Renal pelvis (tissue), 4 donors: ENCODE results near the gene ARID1B. TPM values are rescaled to one million over a fixed set of nuclear protein-coding genes. Genes with fewer than 3 reads are reported as not detected.
"Not testable (repeated sequence)": the region's sequence is repeated elsewhere in the genome, so short reads cannot be mapped to it uniquely, and the experiment has no call there.

ENCODE experiments used
- DNase-seq: peaks from one replicate; pipeline ENCODE4 v3.0.0-alpha.2; 2013
- polyA plus RNA-seq, 3 donors: library from polyadenylated mRNA; unstranded; fragments of 120-200 nt; gene quantifications; one replicate each; pipeline ENCODE4 v1.2.1, GENCODE V29; 2013; ENCODE audit not compliant: insufficient read length in 3 of 3

ARID1B gene
- polyA plus RNA-seq, 3 donors: 71.8 to 84.7 (median 78.8) TPM

DNA sequence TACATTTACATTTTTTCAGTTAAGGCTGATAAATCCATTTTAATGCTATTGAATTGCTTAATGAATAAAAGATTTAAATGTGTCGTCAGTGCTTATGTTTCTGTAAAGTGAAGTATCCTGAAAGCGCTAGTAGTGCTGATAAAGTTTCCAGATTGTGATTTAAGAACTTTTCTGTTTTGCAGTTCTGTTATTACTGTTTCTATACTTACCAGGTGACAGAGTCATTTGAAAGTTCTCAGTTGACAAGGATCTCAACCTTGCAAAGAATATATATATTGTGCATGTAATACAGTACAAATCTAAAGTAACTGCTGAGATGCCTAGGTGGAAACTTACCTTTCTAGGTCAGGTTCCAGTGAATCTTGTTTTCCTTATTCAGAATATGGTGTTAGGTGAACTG, 201.8 kb downstream of the ARID1B start:
- DNase-seq: no peak

- DNase-seq: peak; percentile 59
Observed at GRCh38 chr6:156980515-156980914, 203.3 kb downstream of the ARID1B start.

DNA sequence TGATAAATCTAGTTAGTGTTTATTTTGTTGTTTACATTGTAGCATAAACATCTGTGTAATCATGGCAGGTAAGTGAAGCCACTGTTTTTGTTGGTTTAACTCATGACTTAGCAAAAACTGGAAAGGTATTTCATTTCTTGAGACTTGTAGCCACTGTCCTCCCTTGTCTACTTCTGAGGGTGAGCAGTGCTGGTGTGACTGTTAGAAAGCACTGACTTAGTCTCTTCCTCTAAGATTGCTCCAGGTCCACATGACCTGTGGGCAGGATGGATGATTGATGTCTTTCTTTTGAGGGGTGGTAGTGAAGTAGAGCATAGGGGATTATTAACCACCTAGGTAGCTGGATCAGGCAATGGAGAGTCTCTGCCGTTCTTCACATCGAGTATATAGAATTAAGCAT, 203.8 kb downstream of the ARID1B start:
- no peak for DNase-seq

DNA sequence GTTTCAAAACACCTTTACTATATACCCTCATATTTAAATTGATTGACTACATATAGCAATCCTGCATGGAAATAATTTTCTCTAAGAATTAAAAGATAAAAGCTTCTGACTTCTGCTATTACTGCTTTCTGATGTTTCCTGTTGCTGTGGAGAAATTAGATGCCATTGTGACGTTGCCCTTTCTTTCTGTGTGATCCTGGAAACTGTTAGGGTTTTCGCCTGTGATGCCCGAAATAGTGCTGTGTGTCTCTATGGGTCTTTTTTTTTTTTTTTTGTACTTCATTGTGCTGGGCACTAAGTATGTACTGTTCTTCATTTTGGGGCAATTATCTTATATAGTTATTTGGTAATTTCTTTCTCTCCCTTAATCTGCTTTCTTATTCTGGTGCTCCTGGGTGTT, 205.0 kb downstream of the ARID1B start:
- DNase-seq: no peak

DNA sequence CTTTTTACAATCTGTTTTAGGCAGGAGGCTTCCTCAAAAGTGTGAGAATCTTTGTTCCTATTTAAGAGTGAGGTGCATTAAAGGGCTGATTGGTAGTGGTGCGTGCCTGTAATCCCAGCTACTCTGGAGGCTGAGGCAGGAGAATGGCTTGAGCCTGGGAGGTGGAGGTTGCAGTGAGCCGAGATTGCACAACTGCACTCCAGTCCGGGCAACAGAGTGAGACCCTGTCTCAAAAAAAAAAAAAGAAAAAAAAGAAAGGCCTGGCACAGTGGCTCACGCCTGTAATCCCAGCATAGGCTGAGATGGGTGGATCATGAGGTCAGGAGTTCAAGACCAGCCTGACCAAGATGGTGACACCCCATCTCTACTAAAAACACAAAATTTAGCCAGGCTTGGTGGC, 205.7 kb downstream of the ARID1B start:
- DNase-seq: not testable (repeated sequence)

DNA sequence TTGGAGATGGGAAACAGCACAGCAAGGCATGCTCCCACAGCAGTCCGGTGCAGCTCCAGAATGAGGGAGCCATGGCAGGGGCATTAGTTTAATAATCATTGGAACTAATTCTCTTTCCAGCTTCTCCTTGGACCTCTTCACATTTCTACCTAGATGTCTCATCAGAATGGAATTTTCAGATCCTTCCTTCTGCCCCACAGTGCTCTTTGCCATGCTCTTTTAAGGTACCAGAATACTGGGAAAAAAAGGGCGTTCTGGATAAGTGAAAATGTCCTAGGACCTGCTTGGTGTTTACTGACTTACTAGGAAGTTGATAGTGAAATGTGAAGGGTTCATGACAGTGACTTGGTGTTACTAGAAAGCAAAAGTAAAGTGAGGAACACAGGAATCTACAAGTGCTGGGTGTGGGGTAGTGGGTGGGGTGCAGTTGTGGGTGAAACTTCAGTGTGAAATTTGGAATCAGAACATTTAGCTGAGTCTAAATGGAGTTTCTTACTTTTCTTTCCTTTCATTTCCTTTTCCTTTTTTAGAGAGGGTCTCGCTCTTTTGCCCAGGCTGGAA, 207.1 kb downstream of the ARID1B start:
- DNase-seq: no peak

DNA sequence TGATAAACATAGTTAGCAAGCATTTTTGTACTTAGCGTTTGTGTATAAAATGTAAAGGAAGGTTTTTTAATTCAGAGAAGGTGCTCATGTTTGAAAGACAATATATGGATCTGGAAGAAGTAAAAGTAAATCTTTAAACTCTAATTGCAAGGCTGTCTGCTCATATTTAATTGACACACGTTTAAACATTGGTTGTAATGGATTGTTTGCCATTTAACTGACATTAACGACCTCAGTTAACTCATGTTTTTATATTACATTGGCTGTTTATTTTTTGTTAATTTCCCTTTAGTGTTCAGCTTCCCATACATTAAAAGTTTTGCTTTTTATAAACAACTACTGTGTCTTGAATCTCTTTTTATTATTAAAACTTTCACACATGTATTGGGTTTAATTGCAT, 208.1 kb downstream of the ARID1B start:
- no peak for DNase-seq

DNA sequence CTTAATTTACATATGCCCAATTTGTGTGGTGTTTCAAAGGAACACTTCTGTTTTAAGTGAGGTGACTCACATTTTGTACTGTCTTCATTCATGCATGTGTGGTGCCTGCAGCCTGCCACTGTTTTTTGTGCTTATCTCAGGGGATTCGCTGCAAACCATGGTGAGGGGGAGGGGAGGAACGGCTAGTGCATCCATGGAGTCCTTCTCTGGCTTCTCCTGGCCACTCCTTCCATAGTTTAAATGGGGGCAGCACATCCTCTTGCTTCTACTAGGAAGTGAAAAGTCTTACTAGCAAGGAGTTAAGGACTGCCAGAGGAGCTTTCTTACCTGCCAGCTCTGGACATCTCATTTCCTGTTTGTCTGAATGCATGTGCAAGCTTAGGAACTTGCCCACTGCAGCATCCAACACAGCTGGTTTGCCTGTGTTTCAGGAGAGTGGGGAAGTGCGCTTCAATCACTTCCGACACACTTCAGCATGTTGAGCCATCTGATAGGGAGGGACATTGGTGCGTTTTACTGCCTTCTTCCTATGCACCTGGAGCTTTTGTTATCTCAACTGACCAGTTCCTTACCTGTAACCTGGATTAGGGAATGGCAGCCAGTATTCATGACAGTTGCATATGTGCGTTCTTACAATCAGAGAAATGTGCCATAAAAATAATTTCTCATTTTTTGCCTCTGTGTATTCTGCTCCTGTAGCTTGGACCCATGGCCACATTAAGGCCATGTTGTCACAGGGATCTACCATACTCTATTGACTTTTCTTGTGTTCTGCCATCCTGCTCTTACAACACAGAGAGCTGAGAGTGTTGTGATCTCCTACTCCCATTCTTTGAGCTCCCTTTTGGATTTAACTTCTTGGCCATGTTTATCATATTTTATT, 211.3 kb downstream of the ARID1B start:
- no peak for DNase-seq

DNA sequence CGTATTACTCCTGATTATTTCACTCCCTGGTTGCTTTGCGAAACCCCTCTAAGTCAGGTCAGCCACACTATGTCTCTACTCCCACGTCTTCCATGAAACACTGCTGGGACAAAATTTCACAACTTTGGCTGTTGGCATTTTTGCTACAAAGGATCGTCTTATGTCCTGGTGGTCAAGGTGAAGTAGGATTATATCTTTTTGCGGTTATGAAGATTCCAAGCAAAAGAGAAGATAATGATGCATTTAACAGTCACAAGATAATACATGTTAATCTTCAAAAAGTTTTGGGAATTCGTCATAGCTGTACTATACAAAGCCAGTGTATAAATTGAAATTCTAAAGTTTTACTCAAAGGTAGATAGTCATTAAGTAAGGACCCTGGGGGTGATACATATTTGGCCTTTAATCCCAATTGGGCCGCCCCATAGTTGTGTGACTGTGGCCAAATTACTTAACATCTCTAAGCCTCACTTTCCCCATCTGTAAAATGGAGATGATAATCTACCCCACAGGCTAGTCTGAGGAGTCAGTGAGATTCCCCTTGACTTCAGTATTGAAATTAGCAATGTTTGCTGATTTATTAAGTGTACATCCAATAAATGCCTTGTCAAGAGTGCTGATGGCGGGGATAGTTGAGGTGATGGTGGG, 212.1 kb downstream of the ARID1B start:
- DNase-seq: no peak

DNA sequence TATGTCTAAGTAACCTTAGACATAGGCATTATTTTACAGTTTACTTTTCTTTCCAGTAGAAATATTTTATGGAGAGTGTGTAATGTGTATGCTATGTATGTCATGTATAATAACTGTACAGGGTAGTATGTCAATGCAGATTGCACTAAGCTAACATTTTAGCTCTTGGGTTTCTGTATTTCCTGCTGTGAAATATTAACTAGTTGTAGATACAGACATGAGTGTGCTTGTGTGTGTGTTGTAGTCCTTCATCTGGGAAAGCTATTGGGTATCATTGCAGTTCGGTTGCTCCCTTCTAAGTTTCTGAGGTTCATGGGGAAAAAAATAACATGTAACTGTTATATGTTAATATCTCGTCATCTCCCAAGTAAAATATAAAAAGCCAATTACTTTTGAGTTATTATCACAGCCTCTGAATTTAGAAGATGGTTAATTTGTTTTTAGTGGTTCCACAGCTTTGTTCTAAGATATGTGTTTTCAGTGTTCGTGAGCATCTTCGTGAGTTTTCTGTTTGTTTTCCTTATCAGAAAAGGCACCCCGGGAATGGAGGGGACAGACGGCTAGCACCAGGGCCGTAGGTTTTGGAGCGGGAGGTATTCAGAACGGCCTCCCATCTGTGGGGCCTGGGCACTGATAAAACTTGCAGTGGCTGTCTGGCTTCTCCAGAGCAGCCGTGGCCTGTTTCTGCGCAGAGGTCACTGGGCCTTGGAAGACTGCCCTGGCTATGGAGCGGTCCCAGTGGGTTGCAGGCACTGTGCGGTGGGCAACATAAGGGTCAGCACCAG, 215.0 kb downstream of the ARID1B start:
- no peak for DNase-seq

DNA sequence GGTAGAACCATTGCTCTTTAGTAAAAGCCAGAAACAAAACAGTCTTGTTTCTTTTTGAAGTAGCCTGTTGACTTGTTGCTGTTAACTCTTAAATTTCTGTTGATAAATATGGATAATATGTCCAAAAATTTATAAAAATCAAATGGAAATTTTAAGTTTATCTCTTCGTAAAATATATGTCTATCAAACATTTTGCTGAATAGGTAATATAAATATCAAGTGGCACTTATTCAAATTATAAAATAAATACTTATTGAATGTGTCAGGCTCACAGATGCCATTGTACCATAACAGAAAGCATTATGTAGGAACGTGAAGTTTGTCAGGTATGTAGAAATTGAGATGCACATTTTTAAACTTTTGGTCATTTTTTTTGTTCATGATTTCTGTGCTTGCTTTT, 216.5 kb downstream of the ARID1B start:
- no peak for DNase-seq

GRCh38 chr6:156994215-156995076, 217.3 kb downstream of the ARID1B start:
- DNase-seq: no peak

DNA sequence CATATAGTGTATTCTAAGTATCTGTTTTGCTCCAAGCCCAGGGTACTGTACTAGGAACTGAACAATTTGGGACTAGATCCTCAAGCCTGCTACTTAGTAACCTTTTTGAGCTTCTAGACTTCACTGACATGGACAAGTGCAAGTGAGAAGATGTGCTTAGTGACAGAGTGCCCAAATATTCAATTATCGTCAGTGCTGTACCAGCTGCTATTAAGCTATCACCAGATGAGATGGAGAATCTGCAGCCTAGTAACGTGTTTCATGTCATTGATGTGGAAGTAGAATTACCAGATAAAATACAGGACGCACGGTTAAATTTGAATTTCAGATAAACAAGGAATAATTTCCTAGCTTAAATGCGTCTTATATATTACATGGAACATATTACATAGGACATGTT, 218.3 kb downstream of the ARID1B start:
- no peak for DNase-seq

GRCh38 chr6:156996265-156996664, 219.1 kb downstream of the ARID1B start:
- DNase-seq: no peak

- no peak for DNase-seq
Observed at GRCh38 chr6:156998794-156999330, 221.7 kb downstream of the ARID1B start.

DNA sequence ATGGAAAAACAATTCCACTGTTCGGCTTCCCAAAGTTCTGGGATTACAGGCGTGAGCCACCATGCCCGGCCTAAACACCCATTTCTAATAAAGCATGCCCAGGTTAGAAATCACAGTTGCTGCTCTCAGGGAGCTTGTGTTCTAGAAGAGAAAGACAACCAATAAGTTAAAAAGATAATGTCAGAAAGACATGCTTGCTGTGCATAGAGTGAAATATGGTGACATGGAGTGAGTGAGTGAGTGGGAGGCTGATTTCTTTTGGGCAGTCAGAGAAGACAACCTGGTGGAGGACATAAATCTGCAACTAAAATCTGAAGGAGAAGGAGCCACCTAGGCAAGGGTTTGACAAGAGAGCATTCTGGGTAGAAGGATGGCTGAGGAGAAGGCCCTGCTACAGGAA, 222.6 kb downstream of the ARID1B start:
- DNase-seq: no peak

GRCh38 chr6:157001716-157002115, 224.5 kb downstream of the ARID1B start:
- no peak for DNase-seq

- no peak for DNase-seq
Observed at GRCh38 chr6:157002774-157003173, 225.6 kb downstream of the ARID1B start.

- DNase-seq: no peak
Observed at GRCh38 chr6:157005940-157006339, 228.8 kb downstream of the ARID1B start.

- DNase-seq: no peak
Observed at GRCh38 chr6:157008568-157008967, 231.4 kb downstream of the ARID1B start.

DNA sequence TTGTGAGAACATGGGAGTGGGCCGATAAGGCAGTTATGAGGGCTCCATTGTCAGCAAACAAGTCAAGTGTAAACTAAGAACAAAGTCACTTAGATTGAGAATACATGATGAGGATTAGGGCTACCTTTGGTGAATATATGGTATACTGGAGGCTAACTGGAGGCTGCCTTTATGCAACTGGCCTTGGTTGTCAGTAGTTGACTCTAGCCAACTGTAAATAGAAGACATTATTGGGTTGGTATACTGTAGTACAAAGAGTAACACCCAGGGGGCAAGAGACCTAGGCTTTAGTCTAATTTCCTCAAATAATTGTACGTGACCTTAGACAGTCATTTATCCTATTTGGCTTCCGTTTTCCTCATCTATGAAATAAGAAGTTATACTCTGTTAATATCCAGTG, 235.2 kb downstream of the ARID1B start:
- no peak for DNase-seq
